MM.1S (cell line): ENCODE measurements around the gene PUSL1.

Experiments
- DNase-seq: peaks from one replicate; pipeline ENCODE4 v3.0.0-alpha.2; 2015
- H2AFZ ChIP-seq: fragments of 300-600 bp; sonication (generic); 2 replicates; pipeline ENCODE4 v1.6.0; 2016; ENCODE audit warnings: antibody characterized with exemption, low read length
- H3F3A ChIP-seq: fragments of 300-600 bp; sonication (generic); 2 replicates; pipeline ENCODE4 v1.6.1; 2016; ENCODE audit warnings: mild to moderate bottlenecking, antibody characterized with exemption, low read length, moderate library complexity, mixed read lengths; ENCODE audit not compliant: insufficient read depth
- H3K27ac ChIP-seq: fragments of 300-600 bp; sonication (generic); 2 replicates; pipeline ENCODE4 v1.5.1; 2016; ENCODE audit warnings: mild to moderate bottlenecking, low read length
- H3K27me3 ChIP-seq: fragments of 300-600 bp; sonication (generic); replicated peaks from 2 replicates; pipeline ENCODE4 v1.6.0; 2016; ENCODE audit warnings: low read length; ENCODE audit not compliant: insufficient read depth
- H3K36me3 ChIP-seq: fragments of 300-600 bp; sonication (generic); replicated peaks from 2 replicates; pipeline ENCODE4 v1.6.1; 2016; ENCODE audit warnings: mild to moderate bottlenecking, low read length, mixed read lengths; ENCODE audit not compliant: insufficient read depth
- H3K4me1 ChIP-seq: fragments of 300-600 bp; sonication (generic); 2 replicates; pipeline ENCODE4 v1.6.1; 2016; ENCODE audit warnings: low read length, mixed read lengths
- H3K4me2 ChIP-seq: fragments of 300-600 bp; sonication (generic); 2 replicates; pipeline ENCODE4 v1.6.0; 2016; ENCODE audit warnings: low read depth, low read length
- H3K4me3 ChIP-seq: fragments of 300-600 bp; sonication (generic); 2 replicates; pipeline ENCODE4 v1.5.1; 2016; ENCODE audit warnings: low read length, mixed read lengths
- H3K79me2 ChIP-seq: fragments of 300-600 bp; sonication (generic); 2 replicates; pipeline ENCODE4 v1.6.1; 2016; ENCODE audit warnings: mixed run types, low read length, mixed read lengths
- H3K9ac ChIP-seq: fragments of 300-600 bp; sonication (generic); 2 replicates; pipeline ENCODE4 v1.6.1; 2016; ENCODE audit warnings: low read length, mixed read lengths
- H3K9me2 ChIP-seq: fragments of 300-600 bp; sonication (generic); replicated peaks from 2 replicates; pipeline ENCODE4 v1.6.1; 2016; ENCODE audit warnings: mild to moderate bottlenecking, low read length, mixed read lengths; ENCODE audit not compliant: insufficient read depth
- H3K9me3 ChIP-seq: fragments of 300-600 bp; sonication (generic); replicated peaks from 2 replicates; pipeline ENCODE4 v1.6.1; 2016; ENCODE audit warnings: mild to moderate bottlenecking, low read length, mixed read lengths; ENCODE audit not compliant: insufficient read depth
- H4K20me1 ChIP-seq: fragments of 300-600 bp; sonication (generic); 2 replicates; pipeline ENCODE4 v1.6.1; 2016; ENCODE audit warnings: mild to moderate bottlenecking, low read length, moderate library complexity, mixed read lengths; ENCODE audit not compliant: insufficient read depth
- EZH2 ChIP-seq: fragments of 300-600 bp; sonication (generic); optimal IDR thresholded peaks from 2 replicates; pipeline ENCODE3; 2017; ENCODE audit warnings: low read depth, mild to moderate bottlenecking, antibody characterized with exemption, low read length, mixed read lengths
- EZH2phosphoT487 ChIP-seq: fragments of 300-600 bp; sonication (generic); IDR thresholded peaks from 2 replicates; pipeline ENCODE4 v1.6.1; 2018; ENCODE audit warnings: antibody characterized with exemption, low read length
- TF ChIP-seq, protein P1 (sequence below): fragments of 300-600 bp; sonication (generic); IDR thresholded peaks from 2 replicates; pipeline ENCODE4 v1.5.1; 2016; ENCODE audit warnings: antibody characterized with exemption, low read length, mixed read lengths

Gene PUSL1

DNA sequence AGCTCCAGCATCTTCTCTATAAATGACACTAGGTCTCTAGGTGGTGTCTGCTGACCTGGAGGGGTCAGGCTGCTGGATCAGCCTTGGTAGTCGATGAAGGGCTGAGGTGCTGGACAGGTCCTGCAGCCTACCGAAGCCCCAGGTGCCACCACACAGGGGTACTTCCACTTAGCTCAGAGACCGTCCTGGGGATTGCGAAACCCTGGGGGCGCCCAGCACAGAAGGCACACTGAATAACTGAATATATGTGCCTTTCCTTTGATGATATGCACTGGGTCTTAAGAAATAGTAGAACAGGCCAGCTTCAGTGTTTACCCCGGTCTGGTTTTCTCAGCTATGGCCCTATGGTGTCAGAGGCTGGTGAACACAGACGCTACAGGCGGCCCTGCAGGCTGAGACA, 45.6 kb upstream of the PUSL1 start:
- no peak for DNase-seq
- peaks cover 30% of the 10 kb centered on the region for H3K79me2 ChIP-seq
- no peak overlapping the region for H3K9ac ChIP-seq
- H3K4me2 ChIP-seq, result no peak overlapping the region
- H3K27me3 ChIP-seq, result no peaks in the 10 kb centered on the region
- H4K20me1 ChIP-seq, result no peaks in the 10 kb centered on the region; the same call in 1 of the 2 replicates
- no peaks in the 10 kb centered on the region for H3K9me2 ChIP-seq
- TF ChIP-seq, protein P1, sequence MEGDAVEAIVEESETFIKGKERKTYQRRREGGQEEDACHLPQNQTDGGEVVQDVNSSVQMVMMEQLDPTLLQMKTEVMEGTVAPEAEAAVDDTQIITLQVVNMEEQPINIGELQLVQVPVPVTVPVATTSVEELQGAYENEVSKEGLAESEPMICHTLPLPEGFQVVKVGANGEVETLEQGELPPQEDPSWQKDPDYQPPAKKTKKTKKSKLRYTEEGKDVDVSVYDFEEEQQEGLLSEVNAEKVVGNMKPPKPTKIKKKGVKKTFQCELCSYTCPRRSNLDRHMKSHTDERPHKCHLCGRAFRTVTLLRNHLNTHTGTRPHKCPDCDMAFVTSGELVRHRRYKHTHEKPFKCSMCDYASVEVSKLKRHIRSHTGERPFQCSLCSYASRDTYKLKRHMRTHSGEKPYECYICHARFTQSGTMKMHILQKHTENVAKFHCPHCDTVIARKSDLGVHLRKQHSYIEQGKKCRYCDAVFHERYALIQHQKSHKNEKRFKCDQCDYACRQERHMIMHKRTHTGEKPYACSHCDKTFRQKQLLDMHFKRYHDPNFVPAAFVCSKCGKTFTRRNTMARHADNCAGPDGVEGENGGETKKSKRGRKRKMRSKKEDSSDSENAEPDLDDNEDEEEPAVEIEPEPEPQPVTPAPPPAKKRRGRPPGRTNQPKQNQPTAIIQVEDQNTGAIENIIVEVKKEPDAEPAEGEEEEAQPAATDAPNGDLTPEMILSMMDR, result no peak
- no peak for TF ChIP-seq EZH2
- TF ChIP-seq EZH2phosphoT487, result no peak
- H3K4me1 ChIP-seq, result no peaks in the 10 kb centered on the region
- peaks cover 10% of the 10 kb centered on the region; the same call in 1 of the 2 replicates for H3K36me3 ChIP-seq
- H3K9me3 ChIP-seq, result no peaks in the 10 kb centered on the region
- H3K4me3 ChIP-seq, result no peak overlapping the region
- no peak overlapping the region for H2AFZ ChIP-seq
- no peaks in the 10 kb centered on the region for H3F3A ChIP-seq
- H3K27ac ChIP-seq, result no peak overlapping the region

DNA sequence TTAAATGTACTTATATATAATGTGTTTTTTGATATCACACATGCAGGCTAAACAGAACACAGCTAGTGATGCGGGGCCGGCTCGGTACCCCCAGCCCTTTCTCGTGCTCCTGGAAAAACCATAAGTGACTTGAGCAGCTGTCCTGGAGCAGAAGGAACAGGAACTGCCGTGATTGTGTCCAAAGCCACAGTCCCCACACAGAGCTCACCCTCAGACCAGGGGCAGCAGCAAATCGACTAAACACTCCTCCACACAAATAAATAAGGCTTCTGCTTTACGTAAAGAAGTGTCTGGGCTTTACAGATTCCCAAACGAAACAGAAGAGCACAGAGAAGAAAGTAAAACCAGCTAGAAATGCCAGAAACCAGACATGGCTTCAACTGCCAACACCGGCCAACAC, 44.4 kb upstream of the PUSL1 start:
- no peak overlapping the region for H2AFZ ChIP-seq
- no peaks in the 10 kb centered on the region for H3K4me1 ChIP-seq
- H3F3A ChIP-seq, result no peaks in the 10 kb centered on the region
- H3K27ac ChIP-seq, result no peak overlapping the region
- peaks cover 10% of the 10 kb centered on the region; the same call in 1 of the 2 replicates for H3K36me3 ChIP-seq
- no peak overlapping the region for H3K4me3 ChIP-seq
- no peaks in the 10 kb centered on the region; the same call in 1 of the 2 replicates for H4K20me1 ChIP-seq
- no peaks in the 10 kb centered on the region for H3K9me3 ChIP-seq
- no peak for TF ChIP-seq EZH2
- no peak overlapping the region for H3K4me2 ChIP-seq
- H3K9me2 ChIP-seq, result no peaks in the 10 kb centered on the region
- no peaks in the 10 kb centered on the region for H3K27me3 ChIP-seq
- H3K79me2 ChIP-seq, result peaks cover 39% of the 10 kb centered on the region
- H3K9ac ChIP-seq, result no peak overlapping the region
- no peak for DNase-seq

DNA sequence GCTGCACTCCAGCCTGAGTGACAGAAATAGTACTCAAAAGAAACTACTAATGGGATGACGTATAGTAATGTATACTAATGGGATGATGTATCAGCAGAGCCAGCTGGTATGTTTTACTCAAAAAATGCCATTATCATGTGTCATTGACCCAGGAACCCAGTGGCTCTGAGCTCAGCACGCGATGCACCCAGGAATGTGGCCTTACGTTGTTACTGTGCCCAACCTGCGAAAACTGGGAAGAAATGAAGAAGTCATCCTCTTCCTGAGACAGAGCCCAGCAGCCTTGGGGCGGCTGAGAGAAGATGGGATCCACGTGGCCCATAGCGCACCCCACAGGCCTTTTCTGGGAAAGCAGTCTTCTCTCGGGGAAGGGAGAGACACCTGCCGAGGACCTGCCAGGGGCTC, 43.5 kb upstream of the PUSL1 start:
- no peaks in the 10 kb centered on the region for H3K4me1 ChIP-seq
- no peaks in the 10 kb centered on the region for H3K27me3 ChIP-seq
- no peak overlapping the region for H2AFZ ChIP-seq
- DNase-seq, result no peak
- peaks cover 43% of the 10 kb centered on the region for H3K79me2 ChIP-seq
- no peak overlapping the region for H3K27ac ChIP-seq
- no peaks in the 10 kb centered on the region; the same call in 1 of the 2 replicates for H4K20me1 ChIP-seq
- H3K4me3 ChIP-seq, result no peak overlapping the region
- no peaks in the 10 kb centered on the region for H3K9me3 ChIP-seq
- TF ChIP-seq EZH2 (no peak), EZH2phosphoT487 (no peak)
- TF ChIP-seq, protein P1, result peak; percentile 20
- no peak overlapping the region for H3K4me2 ChIP-seq
- no peak overlapping the region for H3K9ac ChIP-seq
- H3K9me2 ChIP-seq, result no peaks in the 10 kb centered on the region
- H3K36me3 ChIP-seq, result peaks cover 10% of the 10 kb centered on the region; the same call in 1 of the 2 replicates
- H3F3A ChIP-seq, result no peaks in the 10 kb centered on the region

DNA sequence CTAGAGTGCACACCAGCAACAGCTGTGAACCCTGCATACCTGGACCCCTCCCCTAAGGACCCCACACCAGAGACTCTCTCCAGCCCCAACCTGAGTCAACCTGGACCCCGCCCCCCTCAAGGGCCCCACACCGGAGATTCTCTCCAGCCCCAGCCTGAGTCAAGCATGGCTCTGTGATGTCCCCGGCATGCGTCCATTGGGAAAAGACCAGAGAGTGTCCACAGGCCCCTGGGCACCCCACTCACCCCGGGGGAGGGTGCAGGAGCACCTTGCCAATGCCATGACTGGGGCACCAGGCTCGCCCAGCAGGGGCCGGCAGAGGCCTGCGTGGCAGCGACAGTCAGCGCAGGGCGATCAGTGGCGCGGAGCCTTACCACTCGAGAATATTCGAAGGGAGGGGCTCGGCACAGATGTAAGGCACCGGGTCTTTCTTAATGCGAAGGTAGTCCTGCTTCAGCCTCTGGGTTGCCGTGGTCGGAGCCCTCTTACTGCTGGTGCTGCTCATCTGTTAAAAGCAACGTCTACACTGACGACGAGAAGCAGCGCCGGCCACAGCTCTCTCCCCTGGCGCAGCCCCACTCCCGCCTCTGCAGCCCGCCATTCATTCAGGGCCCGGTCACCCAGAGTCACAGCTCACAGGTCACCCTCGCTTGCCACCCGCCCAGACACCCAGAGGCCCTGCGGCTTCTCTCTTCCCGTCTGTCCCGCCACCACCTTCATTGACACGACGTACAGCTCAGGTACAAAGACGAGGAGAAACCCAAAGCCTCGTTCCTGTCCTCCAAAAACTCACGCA, 40.7 kb upstream of the PUSL1 start:
- Histone ChIP-seq H3K9me3 (no peaks in the 10 kb centered on the region), H3K4me1 (peaks cover 8% of the 10 kb centered on the region), H3K27me3 (no peaks in the 10 kb centered on the region), H3K4me2 (no peak overlapping the region), H3K4me3 (no peak overlapping the region), H3K79me2 (peaks cover 63% of the 10 kb centered on the region), H4K20me1 (no peaks in the 10 kb centered on the region; the same call in 1 of the 2 replicates), H3K27ac (no peak overlapping the region), H3K9me2 (no peaks in the 10 kb centered on the region), H3K36me3 (peaks cover 7% of the 10 kb centered on the region; the same call in 1 of the 2 replicates), H3F3A (no peaks in the 10 kb centered on the region), H2AFZ (no peak overlapping the region), H3K9ac (no peak overlapping the region)
- TF ChIP-seq, protein P1, result no peak
- TF ChIP-seq EZH2phosphoT487 (no peak), EZH2 (no peak)
- no peak for DNase-seq
